Measurements from ENCODE around the gene BRME1. TPM values are rescaled to one million over a fixed set of nuclear protein-coding genes. Genes with fewer than 3 reads are reported as not detected.

The BRME1 gene
- total RNA-seq, 4 donors from 2014 or later: 0.34 to 1.7 (median 1.0) TPM

GRCh38 chr19:13844130-13844631 lies 61.7 kb downstream of the BRME1 start:
- TF ChIP-seq CTCF (IDR thresholded peaks at IDR 0.05): no peak
- no peak for TF ChIP-seq POLR2A (IDR thresholded peaks at IDR 0.05)
- H3K4me3 ChIP-seq (replicated peaks in 1 of 3): no peak overlapping the region
- no peaks in the 10 kb centered on the region for H3K9me3 ChIP-seq
- H3K36me3 ChIP-seq: no peaks in the 10 kb centered on the region
- DNase-seq: no peak
- intact Hi-C loops (cut with DNase I): loop anchor here (5.0 kb wide), 1 partner anchor 47 kb away; the partner anchor contains the start of gene ZSWIM4
- peak overlapping the region in 2 of 3 donors; percentile 96 to 99 for H3K27ac ChIP-seq
- 72 to 84% methylated on average over 7 of the region's 7 CpGs for WGBS, 2 donors
- no peaks in the 10 kb centered on the region for H3K27me3 ChIP-seq
- peaks cover 34 to 62% of the 10 kb centered on the region in 2 donors for H3K4me1 ChIP-seq

- H3K36me3 ChIP-seq: no peaks in the 10 kb centered on the region
- intact Hi-C loops (cut with DNase I): loop anchor here (5.0 kb wide), 1 partner anchor 46 kb away; the partner anchor contains the start of gene ZSWIM4
- H3K4me1 ChIP-seq: peaks cover 34 to 69% of the 10 kb centered on the region in 2 donors
- H3K4me3 ChIP-seq (replicated peaks in 1 of 3): peak overlapping the region; percentile 3 to 94 (median 10)
- DNase-seq: peak; percentile 47 to 64
- WGBS, 2 donors: 15 to 22% methylated on average over 15 to 20 of the region's 24 CpGs
- no peaks in the 10 kb centered on the region for H3K9me3 ChIP-seq
- H3K27me3 ChIP-seq: no peaks in the 10 kb centered on the region
- peak overlapping the region; percentile 84 to 99 (median 96) for H3K27ac ChIP-seq
- TF ChIP-seq POLR2A (IDR thresholded peaks at IDR 0.05) (no peak), CTCF (IDR thresholded peaks at IDR 0.05) (no peak)
These were observed 62.6 kb downstream of the BRME1 start for GRCh38 chr19:13843104-13843921.

GRCh38 chr19:13842291-13843103 lies 63.4 kb downstream of the BRME1 start:
- 0% methylated on average over 9 to 15 of the region's 95 CpGs for WGBS, 2 donors
- intact Hi-C loops (cut with DNase I): loop anchor here (5.0 kb wide), 1 partner anchor 45 kb away; the partner anchor contains the start of gene ZSWIM4
- peak; percentile 83 for DNase-seq
- Histone ChIP-seq H3K27me3 (no peaks in the 10 kb centered on the region), H3K9me3 (no peaks in the 10 kb centered on the region), H3K36me3 (no peaks in the 10 kb centered on the region), H3K4me1 (peaks cover 29 to 68% of the 10 kb centered on the region in 2 donors), H3K27ac (peak overlapping the region; percentile 92 to 99 (median 96)), H3K4me3 (replicated peaks in 1 of 3) (peak overlapping the region; percentile 10 to 94 (median 84))
- TF ChIP-seq POLR2A (IDR thresholded peaks at IDR 0.05): peak; percentile 79 to 96
- TF ChIP-seq CTCF (IDR thresholded peaks at IDR 0.05): peak in 1 of 6 experiments; percentile 7

- H3K4me1 ChIP-seq: peaks cover 27 to 68% of the 10 kb centered on the region in 2 donors
- peak overlapping the region; percentile 92 to 99 (median 96) for H3K27ac ChIP-seq
- H3K9me3 ChIP-seq: no peaks in the 10 kb centered on the region
- H3K36me3 ChIP-seq: no peaks in the 10 kb centered on the region
- DNase-seq: no peak
- peak overlapping the region; percentile 6 to 94 (median 84) for H3K4me3 ChIP-seq (replicated peaks in 1 of 3)
- intact Hi-C loops (cut with DNase I): loop anchor here (5.0 kb wide), 1 partner anchor 45 kb away; the partner anchor contains the start of gene ZSWIM4
- 8 to 20% methylated on average over 9 to 10 of the region's 11 CpGs for WGBS, 2 donors
- TF ChIP-seq POLR2A (IDR thresholded peaks at IDR 0.05) (no peak), CTCF (IDR thresholded peaks at IDR 0.05) (no peak)
- no peaks in the 10 kb centered on the region for H3K27me3 ChIP-seq
These were observed 64.0 kb downstream of the BRME1 start for GRCh38 chr19:13841962-13842290.
